ENCODE data around the gene PKN1. TPM values are rescaled to one million over a fixed set of nuclear protein-coding genes. Genes with fewer than 3 reads are reported as not detected.

The PKN1 gene
- total RNA-seq, 1 donor from 2014 or later: 153 TPM

DNA sequence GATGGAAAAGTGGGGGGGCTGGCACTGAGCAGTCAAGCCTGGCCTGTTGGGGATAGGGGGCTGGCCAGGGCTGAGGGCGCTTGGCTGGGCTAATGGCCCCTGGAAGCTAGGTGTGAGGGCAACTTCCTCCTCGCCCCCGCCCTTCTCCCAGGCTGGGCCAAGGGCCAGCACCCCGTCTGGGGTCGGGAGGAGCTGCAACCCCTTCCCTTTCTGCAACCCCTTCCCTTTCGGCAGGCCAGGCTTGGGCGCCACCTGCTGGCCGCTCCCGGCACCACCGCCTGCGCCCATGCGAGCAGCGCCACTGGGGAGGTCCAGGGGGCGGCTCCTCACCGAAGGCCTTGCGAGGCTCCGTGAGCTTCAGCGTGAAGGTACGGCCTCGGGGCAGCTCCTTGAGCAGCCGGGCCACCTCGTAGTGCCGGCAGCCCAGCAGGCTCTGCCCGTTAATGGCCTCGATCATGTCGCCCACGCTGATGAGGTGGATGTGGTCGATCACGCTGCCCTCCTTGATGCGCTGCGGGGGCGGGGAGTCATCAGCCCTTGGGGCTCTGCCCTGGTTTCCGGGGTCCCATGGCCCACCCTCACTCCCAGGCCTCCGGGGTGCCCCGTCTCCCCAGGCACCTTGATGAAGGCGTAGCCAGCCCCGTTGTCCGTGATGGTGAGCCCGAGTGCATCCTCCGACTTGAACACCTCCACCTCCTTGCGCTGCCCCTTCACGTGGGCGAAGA, 47.0 kb downstream of the PKN1 start:
- TF ChIP-seq, protein P1, sequence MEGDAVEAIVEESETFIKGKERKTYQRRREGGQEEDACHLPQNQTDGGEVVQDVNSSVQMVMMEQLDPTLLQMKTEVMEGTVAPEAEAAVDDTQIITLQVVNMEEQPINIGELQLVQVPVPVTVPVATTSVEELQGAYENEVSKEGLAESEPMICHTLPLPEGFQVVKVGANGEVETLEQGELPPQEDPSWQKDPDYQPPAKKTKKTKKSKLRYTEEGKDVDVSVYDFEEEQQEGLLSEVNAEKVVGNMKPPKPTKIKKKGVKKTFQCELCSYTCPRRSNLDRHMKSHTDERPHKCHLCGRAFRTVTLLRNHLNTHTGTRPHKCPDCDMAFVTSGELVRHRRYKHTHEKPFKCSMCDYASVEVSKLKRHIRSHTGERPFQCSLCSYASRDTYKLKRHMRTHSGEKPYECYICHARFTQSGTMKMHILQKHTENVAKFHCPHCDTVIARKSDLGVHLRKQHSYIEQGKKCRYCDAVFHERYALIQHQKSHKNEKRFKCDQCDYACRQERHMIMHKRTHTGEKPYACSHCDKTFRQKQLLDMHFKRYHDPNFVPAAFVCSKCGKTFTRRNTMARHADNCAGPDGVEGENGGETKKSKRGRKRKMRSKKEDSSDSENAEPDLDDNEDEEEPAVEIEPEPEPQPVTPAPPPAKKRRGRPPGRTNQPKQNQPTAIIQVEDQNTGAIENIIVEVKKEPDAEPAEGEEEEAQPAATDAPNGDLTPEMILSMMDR (conservative IDR thresholded peaks at IDR 0.05; ENCODE audit: low read depth, low read length): peak; percentile 75
- DNase-seq (ENCODE audit: low read depth): no peak
- H3K4me3 ChIP-seq (ENCODE audit: low read depth, low read length): no peak overlapping the region

DNA sequence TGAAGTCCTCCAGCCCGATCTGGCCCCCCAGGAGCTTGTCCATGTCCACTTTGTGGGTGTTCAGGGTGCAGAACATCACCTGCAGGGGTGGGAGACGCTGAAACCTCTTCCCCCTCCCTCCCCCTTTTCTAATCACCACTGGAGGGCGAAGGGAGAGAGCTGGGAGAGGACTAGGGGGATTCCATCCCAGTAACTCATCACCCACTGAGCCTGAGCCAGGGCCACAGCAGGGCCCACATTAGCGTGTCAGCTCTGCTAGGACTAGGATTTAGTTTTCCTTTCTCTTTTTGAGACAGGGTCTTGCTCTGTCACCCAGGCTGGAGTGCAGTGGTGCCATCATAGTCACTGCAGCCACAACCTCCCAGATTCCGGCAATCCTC, 47.6 kb downstream of the PKN1 start:
- no peak for DNase-seq (ENCODE audit: low read depth)
- TF ChIP-seq, protein P1 (conservative IDR thresholded peaks at IDR 0.05; ENCODE audit: low read depth, low read length): no peak
- no peak overlapping the region for H3K4me3 ChIP-seq (ENCODE audit: low read depth, low read length)

DNA sequence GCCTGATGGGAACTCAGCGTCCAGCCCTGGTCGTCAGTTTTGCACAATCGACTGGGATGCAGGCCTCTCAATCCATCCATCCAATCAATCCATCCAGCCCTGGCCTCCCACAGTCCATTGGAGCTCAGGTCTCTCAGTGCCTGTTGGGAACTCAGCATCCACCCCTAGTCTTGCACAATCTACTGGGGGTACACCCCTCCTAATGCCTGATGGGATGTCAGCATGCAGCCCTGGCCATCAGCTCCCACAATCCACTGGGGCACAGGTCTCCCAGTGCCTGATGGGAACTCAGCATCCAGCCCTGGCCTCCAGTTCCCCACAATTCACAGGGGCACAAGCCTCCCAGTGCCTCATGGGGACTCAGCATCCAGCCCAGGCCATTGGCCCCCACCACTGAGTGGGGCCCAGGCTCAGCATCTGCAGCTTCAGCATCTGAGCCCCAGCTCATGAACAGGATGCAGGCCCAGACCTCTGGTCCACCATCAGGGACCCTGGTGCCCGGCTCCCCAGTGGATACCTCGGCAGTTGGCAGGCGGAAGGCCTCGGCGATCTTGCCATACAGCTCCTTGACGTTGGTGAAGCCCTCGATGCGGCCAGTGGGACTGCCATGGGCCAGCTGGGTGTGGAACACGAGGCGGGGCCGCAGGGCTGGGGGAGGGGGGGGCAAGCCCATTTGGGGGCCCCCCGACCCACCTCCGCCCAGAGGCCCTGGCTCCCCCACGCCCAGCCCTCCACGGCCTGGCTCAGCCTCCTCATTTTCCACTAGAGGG, 49.3 kb downstream of the PKN1 start:
- no peak overlapping the region for H3K4me3 ChIP-seq (ENCODE audit: low read depth, low read length)
- TF ChIP-seq, protein P1 (conservative IDR thresholded peaks at IDR 0.05; ENCODE audit: low read depth, low read length): no peak
- DNase-seq (ENCODE audit: low read depth): no peak

DNA sequence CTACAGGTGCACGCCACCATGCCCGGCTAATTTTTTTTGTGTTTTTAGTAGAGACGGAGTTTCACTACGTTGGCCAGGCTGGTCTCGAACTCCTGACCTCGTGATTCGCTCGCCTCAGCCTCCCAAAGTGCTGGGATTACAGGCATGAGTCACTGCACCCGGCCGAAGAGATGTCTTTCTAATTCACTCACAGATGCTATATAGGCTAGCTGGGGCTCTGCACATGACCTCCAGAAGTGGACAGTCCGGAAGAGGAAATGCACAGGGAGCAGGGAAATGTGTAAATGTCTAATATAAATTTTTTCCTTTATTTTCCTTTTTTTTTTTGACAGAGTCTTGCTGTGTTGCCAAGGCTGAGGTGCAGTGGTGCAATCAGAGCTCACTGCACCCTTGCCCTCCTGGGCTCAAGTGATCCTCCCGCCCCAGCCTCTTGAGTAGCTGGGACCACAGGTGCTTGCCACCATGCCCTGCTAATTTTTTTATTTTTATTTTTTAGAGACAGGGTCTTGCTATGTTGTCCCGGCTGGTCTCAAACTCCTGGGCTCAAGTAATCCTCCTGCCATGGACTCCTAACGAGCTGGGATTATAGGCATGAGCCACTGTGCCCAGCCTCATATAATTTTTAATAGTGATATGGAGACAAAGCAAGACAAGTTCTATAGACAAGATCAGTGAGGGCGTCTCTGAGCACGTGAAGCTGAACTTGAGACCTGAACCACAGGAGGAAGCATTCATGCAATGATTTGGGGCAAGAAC, 54.4 kb downstream of the PKN1 start:
- H3K4me3 ChIP-seq (ENCODE audit: low read depth, low read length): no peak overlapping the region
- no peak for DNase-seq (ENCODE audit: low read depth)
- TF ChIP-seq, protein P1 (conservative IDR thresholded peaks at IDR 0.05; ENCODE audit: low read depth, low read length): no peak

DNA sequence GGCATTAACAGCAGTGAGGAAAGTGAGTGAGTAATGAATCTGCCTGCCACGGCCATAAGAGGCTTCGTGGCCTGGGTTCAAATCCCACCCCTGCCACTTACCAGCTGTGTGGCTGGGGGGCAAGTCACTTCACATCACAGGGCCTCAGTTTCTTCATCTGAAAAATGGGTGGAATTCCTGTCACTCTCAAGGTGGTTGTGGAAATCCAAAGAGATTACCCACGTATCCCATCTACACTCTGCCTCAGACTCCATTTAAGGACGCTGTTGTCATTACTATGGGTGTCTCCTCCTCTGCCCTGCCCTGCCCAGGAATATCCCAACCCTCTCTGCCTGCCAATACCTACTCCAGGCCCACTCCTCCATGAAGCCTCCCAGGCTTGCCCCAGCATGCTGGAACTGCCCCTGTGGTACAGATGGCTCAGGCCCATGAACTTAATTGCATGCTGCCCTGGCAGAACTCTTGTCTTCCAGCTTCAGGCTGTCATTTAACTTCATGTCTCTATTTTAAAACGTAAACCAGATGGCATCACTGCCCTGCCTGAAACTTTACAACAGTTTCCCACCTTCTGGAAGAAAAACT, 59.7 kb downstream of the PKN1 start:
- TF ChIP-seq, protein P1 (conservative IDR thresholded peaks at IDR 0.05; ENCODE audit: low read depth, low read length): no peak
- no peak overlapping the region for H3K4me3 ChIP-seq (ENCODE audit: low read depth, low read length)
- no peak for DNase-seq (ENCODE audit: low read depth)

DNA sequence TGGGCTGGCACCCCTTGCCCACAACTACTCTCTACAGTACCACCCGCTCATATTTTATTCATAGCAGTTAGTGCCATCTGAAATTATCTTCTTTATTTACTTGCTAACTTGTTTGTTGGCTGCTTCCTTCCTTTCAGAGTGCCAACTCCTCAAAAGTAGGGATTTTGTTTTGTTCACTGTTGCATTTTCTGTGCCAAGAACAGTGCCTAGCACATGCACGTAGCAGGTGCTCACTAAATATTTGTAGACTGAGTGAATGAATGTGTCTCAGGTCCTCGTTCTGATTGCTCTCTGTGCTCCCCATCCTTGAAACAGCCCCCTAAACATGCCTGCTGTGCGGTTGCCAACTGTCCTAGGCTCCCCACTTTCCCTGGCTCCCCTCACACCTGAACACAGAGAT, 61.3 kb downstream of the PKN1 start:
- TF ChIP-seq, protein P1 (conservative IDR thresholded peaks at IDR 0.05; ENCODE audit: low read depth, low read length): no peak
- peak overlapping the region; percentile 74 for H3K4me3 ChIP-seq (ENCODE audit: low read depth, low read length)
- no peak for DNase-seq (ENCODE audit: low read depth)
